HFF-Myc (cell line): ENCODE measurements around the gene SFSWAP.
"Not testable (repeated sequence)": the region's sequence is repeated elsewhere in the genome, so short reads cannot be mapped to it uniquely, and the experiment has no call there.

Experiments
- DNase-seq: peaks from one replicate; pipeline ENCODE4 v3.0.0-alpha.2; 2011; ENCODE audit warnings: low read depth; ENCODE audit errors: extremely low read depth
- H3K4me3 ChIP-seq: replicated peaks from 2 replicates; pipeline ENCODE4 v1.5.1; 2011; ENCODE audit warnings: low read depth, mild to moderate bottlenecking, control low read depth, low read length
- CTCF ChIP-seq: IDR thresholded peaks from 2 replicates; pipeline ENCODE4 v1.5.1; 2012; ENCODE audit warnings: mild to moderate bottlenecking, low read depth, low read length, control low read depth; ENCODE audit errors: missing control alignments

Gene SFSWAP

DNA sequence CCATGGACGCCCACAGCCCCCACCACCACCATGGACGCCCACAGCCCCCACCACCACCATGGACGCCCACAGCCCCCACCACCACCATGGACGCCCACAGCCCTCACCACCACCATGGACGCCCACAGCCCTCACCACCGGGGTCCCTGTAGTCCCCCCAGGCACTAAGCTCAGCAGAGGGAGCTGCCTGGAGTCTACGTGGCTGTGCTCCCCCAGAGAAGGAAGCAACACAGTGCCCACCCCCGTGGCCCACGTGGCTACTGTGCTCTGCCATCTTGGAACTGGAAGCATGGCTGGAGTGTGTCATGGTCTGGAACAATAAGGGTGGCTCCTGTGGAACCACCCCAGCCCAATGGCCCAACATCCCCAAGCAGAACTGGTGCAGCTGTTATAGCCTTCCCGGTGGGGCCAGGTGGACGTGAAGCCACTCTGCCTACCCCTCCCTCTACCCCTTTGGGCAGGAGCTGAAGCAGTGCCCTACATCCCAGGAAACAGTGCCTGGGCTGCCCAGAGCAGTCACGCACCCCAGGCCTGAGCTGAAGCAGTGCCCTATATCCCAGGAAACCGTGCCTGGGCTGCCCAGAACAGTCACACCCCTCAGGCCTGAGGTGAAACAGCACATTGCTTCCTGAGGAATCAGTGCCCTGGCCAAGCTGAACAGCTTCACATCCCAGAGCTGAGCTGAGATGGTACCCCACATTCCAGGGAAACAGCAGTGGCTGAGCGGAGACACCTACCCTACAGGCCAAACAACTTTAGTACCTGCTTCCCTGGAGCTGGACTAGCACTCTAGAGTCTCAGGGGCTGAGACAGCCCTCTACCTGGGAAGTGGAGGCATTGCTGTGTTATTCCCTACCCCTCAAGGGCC, 9.0 kb upstream of the SFSWAP start:
- no peak overlapping the region for H3K4me3 ChIP-seq
- no peak for DNase-seq
- TF ChIP-seq CTCF, result no peak

DNA sequence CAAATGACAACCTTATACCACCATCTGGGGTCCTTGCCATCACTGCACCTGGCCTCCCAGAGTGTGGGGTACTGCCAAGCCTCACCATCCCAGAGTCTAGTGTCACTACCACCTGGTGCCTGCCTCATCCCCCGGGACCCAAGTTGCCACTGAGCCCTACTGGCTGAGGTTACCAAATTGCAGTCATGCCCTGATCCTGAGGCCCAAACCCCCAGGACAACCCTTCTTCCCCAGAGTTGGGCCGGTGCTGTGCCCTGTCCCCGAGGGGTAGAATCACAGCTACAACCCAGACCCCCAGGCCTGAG, 8.4 kb upstream of the SFSWAP start:
- DNase-seq, result no peak
- TF ChIP-seq CTCF, result no peak
- no peak overlapping the region for H3K4me3 ChIP-seq

DNA sequence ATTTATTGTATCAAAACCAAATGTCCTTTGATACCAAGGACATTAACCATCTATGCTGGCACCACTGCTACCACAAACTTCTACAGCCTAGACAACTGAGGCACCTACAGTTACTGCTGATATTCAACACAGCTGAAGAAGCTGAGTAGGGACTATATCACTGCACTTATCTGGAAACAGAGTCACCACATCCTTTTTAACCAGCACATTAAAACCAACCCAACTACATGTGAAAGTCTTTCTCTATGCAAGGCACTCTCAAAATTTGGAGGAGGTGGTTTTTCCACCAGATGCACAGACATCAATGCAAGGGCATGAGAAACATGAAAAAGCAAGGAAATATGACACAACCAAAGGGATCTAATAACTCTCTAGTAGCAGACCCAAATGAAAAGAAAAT, 7.7 kb upstream of the SFSWAP start:
- no peak for TF ChIP-seq CTCF
- no peak overlapping the region for H3K4me3 ChIP-seq
- DNase-seq, result no peak

GRCh38 chr12:131704509-131704908, 6.4 kb upstream of the SFSWAP start:
- no peak overlapping the region for H3K4me3 ChIP-seq
- no peak for DNase-seq
- TF ChIP-seq CTCF, result no peak

- not testable (repeated sequence) for H3K4me3 ChIP-seq, DNase-seq
Measured at GRCh38 chr12:131706709-131707108, 4.2 kb upstream of the SFSWAP start.

- DNase-seq, result no peak
- no peak overlapping the region for H3K4me3 ChIP-seq
- no peak for TF ChIP-seq CTCF
Measured at GRCh38 chr12:131709226-131709625, 1.7 kb upstream of the SFSWAP start.

- DNase-seq, result no peak
- H3K4me3 ChIP-seq, result peak overlapping the region; percentile 86
- no peak for TF ChIP-seq CTCF
Measured at GRCh38 chr12:131711551-131712205, 788 bp downstream of the SFSWAP start.
